Gastrocnemius medialis (tissue), 4 donors: ENCODE measurements around the gene PCOLCE2. TPM values are rescaled to one million over a fixed set of nuclear protein-coding genes. Genes with fewer than 3 reads are reported as not detected.

Source experiments
- ATAC-seq, 2 donors: fragments of 150-250 bp; one replicate each; pipeline ENCODE4 v1.9.1; 2016
- DNase-seq, 2 donors: peaks; one replicate each; pipeline ENCODE4 v3.0.0-alpha.2; 2019
- H3K27ac ChIP-seq, 4 donors: fragments of 200-600 bp; sonication (generic); 1 replicate in 1 of 4; 2 replicates in 3 of 4; pipeline ENCODE4 v1.5.1; 2016 to 2018; ENCODE audit warnings: mild to moderate bottlenecking in 2 of 4, moderate library complexity in 1 of 4
- H3K27me3 ChIP-seq, 3 donors: fragments of 200-600 bp; sonication (generic) in 2 of 3; 1 replicate in 1 of 3; 2 replicates in 2 of 3; pipeline versions ENCODE4 v1.5.1 to v1.6.0; 2016 to 2019; ENCODE audit warnings: mild to moderate bottlenecking in 1 of 3, moderate library complexity in 1 of 3
- H3K36me3 ChIP-seq, 2 donors: fragments of 200-600 bp; sonication (generic) in 1 of 2; one replicate each; pipeline ENCODE4 v1.5.1; 2017 to 2018
- H3K4me1 ChIP-seq, 2 donors: fragments of 200-600 bp; sonication (generic) in 1 of 2; one replicate each; pipeline ENCODE4 v1.5.1; 2016 to 2017; ENCODE audit warnings: mild to moderate bottlenecking in 2 of 2
- H3K4me3 ChIP-seq, 4 donors: fragments of 200-600 bp; sonication (generic) in 3 of 4; 1 replicate in 1 of 4; 2 replicates in 3 of 4; pipeline ENCODE4 v1.5.1; 2016 to 2019; ENCODE audit warnings: mild to moderate bottlenecking in 2 of 4
- H3K9me3 ChIP-seq, 3 donors: fragments of 200-600 bp; sonication (generic) in 2 of 3; 1 replicate in 1 of 3; 2 replicates in 2 of 3; pipeline ENCODE4 v1.5.1; 2016 to 2019
- CTCF ChIP-seq, 5 experiments: fragments of 450-650 bp in 3 of 5; fragments of 200-600 bp in 2 of 5; sonication (generic) in 2 of 5; IDR thresholded peaks in 4 of 5; conservative IDR thresholded peaks in 1 of 5; 1 replicate in 4 of 5; 2 replicates in 1 of 5; pipeline ENCODE4 v1.5.1; 2016 to 2019; ENCODE audit warnings: antibody characterized with exemption in 5 of 5, mild to moderate bottlenecking in 3 of 5, moderate library complexity in 3 of 5
- POLR2A ChIP-seq, 2 donors: fragments of 450-650 bp; IDR thresholded peaks; one replicate each; pipeline ENCODE4 v1.6.1; 2017; ENCODE audit warnings: antibody characterized with exemption in 2 of 2, mild to moderate bottlenecking in 2 of 2, moderate library complexity in 2 of 2
- in situ Hi-C, 4 donors: fragments of 200-750 bp; cut with MboI; loops; one replicate each; pipeline versions ENCODE4 v1.15.0 to v1.8.0; 2017; ENCODE audit warnings: low sequenced_read_pairs in 4 of 4
- intact Hi-C: fragments of 100-400 bp; cut with DNase I; formaldehyde crosslinking; loops from one replicate; pipeline ENCODE4 v1.15.1; 2023; ENCODE audit warnings: low total_unique reads
- total RNA-seq, 4 donors: library from RNA; depleted of rRNA; stranded (reverse); fragments of >200 nt; gene quantifications; one replicate each; pipeline versions ENCODE4 v1.1.0 to v1.2.3, GENCODE V29; 2016

PCOLCE2 gene
- total RNA-seq, 4 donors from 2014 or later, result 2.5 to 17.2 (median 4.0) TPM

- Histone ChIP-seq H3K27ac (no peak overlapping the region), H3K4me3 (no peak overlapping the region), H3K27me3 (no peaks in the 10 kb centered on the region), H3K4me1 (no peaks in the 10 kb centered on the region), H3K36me3 (no peaks in the 10 kb centered on the region), H3K9me3 (no peaks in the 10 kb centered on the region)
- intact Hi-C loops (no loop called here), in situ Hi-C loops (no loop called here)
- TF ChIP-seq CTCF (IDR thresholded peaks at IDR 0.05 in 4 of 5, conservative IDR thresholded peaks at IDR 0.05 in 1 of 5) (no peak), POLR2A (IDR thresholded peaks at IDR 0.05) (no peak)
- ATAC-seq (no peak), DNase-seq (no peak)
These were observed 110.3 kb downstream of the PCOLCE2 start for GRCh38 chr3:142778541-142778940.

DNA sequence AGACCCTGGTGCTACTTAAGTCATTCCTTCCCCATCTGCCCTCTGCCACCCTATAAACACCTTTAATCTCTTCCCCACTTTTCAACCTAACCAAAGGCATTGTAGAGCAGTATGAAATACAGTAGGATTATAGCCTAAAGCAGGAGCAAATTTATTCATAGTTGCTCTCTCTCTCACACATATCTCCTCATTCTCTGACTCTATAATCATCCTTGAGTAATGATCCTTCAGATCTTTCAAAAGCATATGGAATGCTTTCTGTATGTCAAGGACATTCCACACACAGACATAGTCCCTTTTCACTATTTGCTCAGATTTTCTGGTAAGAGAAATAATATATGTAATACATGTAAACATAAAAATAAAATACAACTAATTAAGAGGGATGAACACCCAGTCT, 111.0 kb downstream of the PCOLCE2 start:
- intact Hi-C loops, result no loop called here
- Histone ChIP-seq H3K9me3 (no peaks in the 10 kb centered on the region), H3K27me3 (no peaks in the 10 kb centered on the region), H3K36me3 (no peaks in the 10 kb centered on the region), H3K27ac (no peak overlapping the region), H3K4me3 (no peak overlapping the region), H3K4me1 (no peaks in the 10 kb centered on the region)
- TF ChIP-seq POLR2A (IDR thresholded peaks at IDR 0.05) (no peak), CTCF (IDR thresholded peaks at IDR 0.05 in 4 of 5, conservative IDR thresholded peaks at IDR 0.05 in 1 of 5) (no peak)
- in situ Hi-C loops, result no loop called here
- DNase-seq, result no peak
- no peak for ATAC-seq

DNA sequence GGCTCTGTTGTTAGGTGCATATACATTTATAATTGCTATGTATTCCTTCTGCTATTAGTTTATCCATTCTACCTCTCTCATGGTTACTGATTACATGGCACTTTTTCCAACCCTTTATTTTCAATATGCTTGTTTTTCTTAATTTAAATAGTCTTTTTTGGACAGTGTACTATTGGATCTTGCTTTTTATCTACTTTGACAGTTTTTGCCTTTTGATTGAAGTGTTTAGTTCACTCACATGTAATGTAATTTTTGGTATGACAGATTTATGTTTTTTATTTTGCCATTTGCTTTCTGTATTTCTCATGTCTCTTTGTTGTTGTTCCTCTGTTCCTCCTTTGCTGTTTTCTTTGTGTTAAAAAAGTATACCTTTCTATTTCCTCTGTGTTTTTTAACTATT, 120.5 kb downstream of the PCOLCE2 start:
- no peak for TF ChIP-seq POLR2A (IDR thresholded peaks at IDR 0.05)
- TF ChIP-seq CTCF (IDR thresholded peaks at IDR 0.05 in 4 of 5, conservative IDR thresholded peaks at IDR 0.05 in 1 of 5), result no peak
- Histone ChIP-seq H3K27me3 (no peaks in the 10 kb centered on the region), H3K36me3 (peaks cover 0 to 2% of the 10 kb centered on the region in 2 donors), H3K9me3 (peaks cover 0 to 10% (median 0%) of the 10 kb centered on the region in 3 donors), H3K4me1 (no peaks in the 10 kb centered on the region), H3K27ac (no peak overlapping the region), H3K4me3 (no peak overlapping the region)
- DNase-seq, result no peak
- in situ Hi-C loops (no loop called here), intact Hi-C loops (no loop called here)
- no peak for ATAC-seq

Other genes with a start within 250 kb of the PCOLCE2 start
- 1 to 10 TPM in 2 of 4 donors, under 1 TPM in 2; 0.75 to 1.7 (median 1.1) TPM for gene TRPC1, start 165.0 kb downstream of the PCOLCE2 start, total RNA-seq
- 1 to 10 TPM in 1 of 4 donors, under 1 TPM in 2, not detected in 1; 0.20 to 1.0 (median 0.27) TPM for gene PAQR9, start 74.6 kb upstream of the PCOLCE2 start, total RNA-seq
- gene U2SURP, start 112.5 kb upstream of the PCOLCE2 start, total RNA-seq, result 10 to 100 TPM; 43.2 to 63.7 (median 43.9) TPM
- 1 to 10 TPM in 3 of 4 donors, under 1 TPM in 1; 0.41 to 2.9 (median 1.8) TPM for gene CHST2, start 230.7 kb upstream of the PCOLCE2 start, total RNA-seq